Measurements from ENCODE around the gene PTPRN2.

GRCh38 chr7:158387546-158387891, 200.1 kb downstream of the PTPRN2 start:
- no peak for TF ChIP-seq CTCF (IDR thresholded peaks at IDR 0.05)
- no peak for TF ChIP-seq EP300 (IDR thresholded peaks at IDR 0.05)
- no peak for TF ChIP-seq POLR2AphosphoS5 (IDR thresholded peaks at IDR 0.05)
- no peak for TF ChIP-seq POLR2A (IDR thresholded peaks at IDR 0.05)

Measured in sigmoid colon (tissue), 4 donors.